H1 (cell line): Measurements from ENCODE around the gene PERCC1. TPM values are rescaled to one million over a fixed set of nuclear protein-coding genes. Genes with fewer than 3 reads are reported as not detected.

ENCODE experiments used
- polyA plus RNA-seq, 7 experiments: library from polyadenylated mRNA; depleted of rRNA in 3 of 7; stranded (reverse) in 5 of 7; unstranded in 2 of 7; fragments of >200 nt in 5 of 7; fragments of 200-250 nt in 2 of 7; gene quantifications; 1 replicate in 5 of 7; 2 replicates in 1 of 7; 4 replicates in 1 of 7; pipeline versions ENCODE4 v1.2.1 to v1.2.3, GENCODE V29; 2011 to 2013; ENCODE audit warnings: missing spikeins in 2 of 7, mixed read lengths in 2 of 7
- total RNA-seq: library from RNA; stranded (reverse); fragmentation: NEBNext Ultra II Directional; extraction: Animal tissue kit (Norgen Biotek cat#: 25700); gene quantifications from 2 replicates; pipeline ENCODE4 v1.2.1, GENCODE V29; 2021
- TF ChIP-seq, protein P1 (sequence below), 3 experiments: IDR thresholded peaks; 1 replicate in 2 of 3; 2 replicates in 1 of 3; pipeline versions ENCODE4 v1.5.1 to v1.6.1; 2011; ENCODE audit warnings: low read length in 3 of 3, mild to moderate bottlenecking in 3 of 3, inconsistent platforms in 2 of 3, low read depth in 1 of 3, moderate library complexity in 1 of 3; ENCODE audit not compliant: insufficient read depth in 1 of 3; ENCODE audit errors: control extremely low read depth in 1 of 3

Gene PERCC1
- total and polyA plus RNA-seq, 2 of the 8 experiments (the other 6 are each of a cell fraction or from before 2014, with no cell fraction given): not detected

DNA sequence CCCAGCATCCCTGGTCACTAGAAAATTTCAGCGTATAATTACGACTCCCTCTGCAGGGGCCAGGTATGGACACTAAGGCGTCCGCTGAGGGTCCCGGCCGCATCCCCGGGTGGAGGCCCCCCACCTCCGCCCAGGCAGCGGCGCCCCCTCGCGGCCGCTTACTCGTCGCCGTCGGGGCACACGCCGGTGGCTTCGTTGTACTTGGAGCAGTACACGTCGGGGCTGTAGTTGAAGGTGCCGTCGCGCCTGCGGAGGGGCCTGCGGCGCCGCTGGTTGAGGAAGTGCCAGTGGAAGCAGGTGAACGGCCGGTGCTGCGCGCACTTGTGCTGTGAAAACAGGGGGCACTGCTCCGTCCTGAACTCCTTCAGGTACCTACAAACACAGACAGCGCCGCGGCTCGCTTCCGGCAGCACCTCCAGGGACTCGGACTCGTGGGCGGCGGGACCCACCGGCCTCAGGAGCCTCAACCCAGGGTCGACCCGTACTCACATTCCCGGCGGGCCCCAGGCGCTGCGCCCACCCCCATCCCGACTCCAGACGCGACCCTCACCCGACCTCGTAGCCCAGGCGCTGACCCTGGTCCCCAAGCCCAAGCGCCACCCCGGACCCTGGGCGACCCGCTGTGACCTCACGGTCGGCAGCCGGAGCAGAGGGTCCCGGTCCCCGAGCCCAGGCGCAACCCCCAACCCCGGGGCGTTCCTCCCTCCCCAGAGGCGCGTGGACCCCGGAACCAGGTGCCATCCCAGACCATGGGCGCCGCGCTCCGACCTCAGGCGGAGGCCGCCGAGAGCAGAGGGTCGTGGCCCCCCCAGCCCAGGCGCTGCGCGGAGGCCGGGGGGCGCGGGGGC, 17.0 kb upstream of the PERCC1 start (continued):
- TF ChIP-seq, protein P1, sequence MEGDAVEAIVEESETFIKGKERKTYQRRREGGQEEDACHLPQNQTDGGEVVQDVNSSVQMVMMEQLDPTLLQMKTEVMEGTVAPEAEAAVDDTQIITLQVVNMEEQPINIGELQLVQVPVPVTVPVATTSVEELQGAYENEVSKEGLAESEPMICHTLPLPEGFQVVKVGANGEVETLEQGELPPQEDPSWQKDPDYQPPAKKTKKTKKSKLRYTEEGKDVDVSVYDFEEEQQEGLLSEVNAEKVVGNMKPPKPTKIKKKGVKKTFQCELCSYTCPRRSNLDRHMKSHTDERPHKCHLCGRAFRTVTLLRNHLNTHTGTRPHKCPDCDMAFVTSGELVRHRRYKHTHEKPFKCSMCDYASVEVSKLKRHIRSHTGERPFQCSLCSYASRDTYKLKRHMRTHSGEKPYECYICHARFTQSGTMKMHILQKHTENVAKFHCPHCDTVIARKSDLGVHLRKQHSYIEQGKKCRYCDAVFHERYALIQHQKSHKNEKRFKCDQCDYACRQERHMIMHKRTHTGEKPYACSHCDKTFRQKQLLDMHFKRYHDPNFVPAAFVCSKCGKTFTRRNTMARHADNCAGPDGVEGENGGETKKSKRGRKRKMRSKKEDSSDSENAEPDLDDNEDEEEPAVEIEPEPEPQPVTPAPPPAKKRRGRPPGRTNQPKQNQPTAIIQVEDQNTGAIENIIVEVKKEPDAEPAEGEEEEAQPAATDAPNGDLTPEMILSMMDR (IDR thresholded peaks at IDR 0.05; ENCODE audit: control extremely low read depth in 1 of 3, insufficient read depth in 1 of 3, low read depth in 1 of 3, low read length in 3 of 3): peak; percentile 73 to 82 (median 80)
